Ovary (tissue), 3 donors: ENCODE measurements around the gene ABLIM2.

Experiments
- EP300 ChIP-seq: sonication (generic); formaldehyde crosslinking; IDR thresholded peaks from one replicate; pipeline ENCODE4 v1.6.1; 2017; ENCODE audit warnings: antibody characterized with exemption
- POLR2A ChIP-seq: fragments of 450-650 bp; IDR thresholded peaks from one replicate; pipeline ENCODE4 v1.6.1; 2017; ENCODE audit warnings: antibody characterized with exemption, mild to moderate bottlenecking, moderate library complexity
- TF ChIP-seq, protein P1 (sequence below), 3 donors: fragments of 450-650 bp in 2 of 3; fragments of 200-600 bp in 1 of 3; IDR thresholded peaks; one replicate each; pipeline versions ENCODE4 v1.5.1 to v1.8.0; 2016 to 2022; ENCODE audit warnings: antibody characterized with exemption in 3 of 3, mild to moderate bottlenecking in 1 of 3
- donor health status: DM: no; HTN: no; CAD: no.

DNA sequence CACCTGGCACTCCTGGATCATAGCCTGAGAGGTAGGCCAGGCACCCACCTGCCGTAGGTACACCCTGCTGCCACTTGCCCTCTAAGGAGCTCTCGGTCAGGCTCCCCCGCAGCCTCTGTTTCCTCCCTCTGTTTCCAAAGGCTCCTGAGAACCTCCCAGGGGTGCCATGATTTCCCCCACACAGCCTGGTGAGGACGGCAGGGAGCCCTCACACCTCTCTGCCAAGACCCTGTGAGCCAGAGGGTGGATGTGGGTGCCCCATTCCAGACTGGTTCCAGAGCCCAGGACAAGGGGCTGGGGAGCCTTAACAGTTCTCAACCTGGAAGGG is 1.6 kb upstream of the ABLIM2 start:
- TF ChIP-seq, protein P1, sequence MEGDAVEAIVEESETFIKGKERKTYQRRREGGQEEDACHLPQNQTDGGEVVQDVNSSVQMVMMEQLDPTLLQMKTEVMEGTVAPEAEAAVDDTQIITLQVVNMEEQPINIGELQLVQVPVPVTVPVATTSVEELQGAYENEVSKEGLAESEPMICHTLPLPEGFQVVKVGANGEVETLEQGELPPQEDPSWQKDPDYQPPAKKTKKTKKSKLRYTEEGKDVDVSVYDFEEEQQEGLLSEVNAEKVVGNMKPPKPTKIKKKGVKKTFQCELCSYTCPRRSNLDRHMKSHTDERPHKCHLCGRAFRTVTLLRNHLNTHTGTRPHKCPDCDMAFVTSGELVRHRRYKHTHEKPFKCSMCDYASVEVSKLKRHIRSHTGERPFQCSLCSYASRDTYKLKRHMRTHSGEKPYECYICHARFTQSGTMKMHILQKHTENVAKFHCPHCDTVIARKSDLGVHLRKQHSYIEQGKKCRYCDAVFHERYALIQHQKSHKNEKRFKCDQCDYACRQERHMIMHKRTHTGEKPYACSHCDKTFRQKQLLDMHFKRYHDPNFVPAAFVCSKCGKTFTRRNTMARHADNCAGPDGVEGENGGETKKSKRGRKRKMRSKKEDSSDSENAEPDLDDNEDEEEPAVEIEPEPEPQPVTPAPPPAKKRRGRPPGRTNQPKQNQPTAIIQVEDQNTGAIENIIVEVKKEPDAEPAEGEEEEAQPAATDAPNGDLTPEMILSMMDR (IDR thresholded peaks at IDR 0.05): no peak
- TF ChIP-seq POLR2A (no peak), EP300 (no peak)
